Ramos (cell line): ENCODE measurements around the gene NAAA.

Experiments used
- in situ Hi-C: fragments of 300-500 bp; cut with MboI; formaldehyde crosslinking; loops from one replicate; pipeline ENCODE4 v1.14.3; 2022; ENCODE audit warnings: low sequenced_read_pairs; ENCODE audit not compliant: unreplicated experiment

The NAAA gene

DNA sequence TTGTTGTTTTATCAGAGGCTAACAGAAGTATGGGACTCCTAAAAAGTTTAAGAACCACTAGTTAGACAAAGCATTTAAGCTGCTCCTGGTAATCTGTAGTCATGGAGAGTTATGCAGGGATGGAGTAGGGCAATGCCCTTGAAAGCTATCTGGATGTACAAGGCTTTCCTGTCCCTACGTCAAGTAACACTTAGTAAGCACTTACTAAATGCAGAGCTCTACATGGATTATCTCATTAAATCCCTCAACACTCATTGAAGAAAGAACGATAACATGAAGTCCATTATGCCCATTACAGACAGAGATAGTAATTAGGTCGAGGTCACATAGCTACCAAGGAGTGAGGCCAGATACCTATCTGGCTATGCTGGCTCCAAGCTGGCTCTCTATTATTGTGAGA lies 71.7 kb downstream of the NAAA start:
- in situ Hi-C loops: loop anchor here (25.0 kb wide), 1 partner anchor 982 kb away; no protein-coding TSS in a partner anchor

DNA sequence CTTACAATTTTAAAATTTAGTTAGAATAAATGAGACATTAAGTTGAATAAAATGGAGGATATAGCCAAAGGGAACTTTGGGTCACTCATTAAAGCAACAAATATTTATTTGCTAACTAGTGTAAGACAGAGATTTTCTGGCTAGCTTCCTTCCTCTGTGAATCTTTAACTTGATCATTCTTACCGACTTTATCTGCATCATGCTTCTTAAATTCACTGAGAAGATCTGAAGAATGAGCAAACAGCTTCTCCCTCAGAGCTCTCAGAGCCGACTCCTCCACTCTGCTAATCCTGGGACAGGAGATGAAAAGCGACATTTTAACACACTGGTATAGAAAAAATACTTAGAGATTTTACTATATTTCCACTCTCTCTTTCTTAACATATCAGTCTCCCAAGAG lies 73.7 kb downstream of the NAAA start:
- in situ Hi-C loops: loop anchor here (25.0 kb wide), 1 partner anchor 980 kb away; no protein-coding TSS in a partner anchor
